Neutrophil (primary cell): Measurements from ENCODE around the gene CCDC171.

Experiments
- H3K27ac ChIP-seq: fragments of 200-600 bp; sonication (generic); 2 replicates; pipeline ENCODE4 v1.5.1; 2016; ENCODE audit warnings: mild to moderate bottlenecking, moderate library complexity
- H3K27me3 ChIP-seq: fragments of 200-600 bp; sonication (generic); 2 replicates; pipeline ENCODE4 v1.6.0; 2016; ENCODE audit warnings: mild to moderate bottlenecking
- H3K36me3 ChIP-seq: fragments of 200-600 bp; sonication (generic); 2 replicates; pipeline ENCODE4 v1.5.1; 2017
- H3K4me1 ChIP-seq, 2 experiments: fragments of 200-600 bp in 1 of 2; sonication (generic) in 1 of 2; 1 replicate in 1 of 2; 2 replicates in 1 of 2; pipeline versions ENCODE4 v1.5.1 to v1.6.1; 2013 to 2016; ENCODE audit warnings: low read depth in 1 of 2, low read length in 1 of 2, mild to moderate bottlenecking in 1 of 2, moderate library complexity in 1 of 2; ENCODE audit not compliant: control insufficient read depth in 1 of 2, insufficient read depth in 1 of 2
- H3K4me3 ChIP-seq, 2 experiments: fragments of 200-600 bp in 1 of 2; sonication (generic) in 1 of 2; 1 replicate in 1 of 2; 2 replicates in 1 of 2; pipeline ENCODE4 v1.5.1; 2013 to 2016; ENCODE audit warnings: low read depth in 1 of 2, low read length in 1 of 2, mild to moderate bottlenecking in 1 of 2, moderate library complexity in 1 of 2
- H3K9me3 ChIP-seq: fragments of 200-600 bp; sonication (generic); 2 replicates; pipeline ENCODE4 v1.5.1; 2016
- CTCF ChIP-seq: fragments of 200-600 bp; sonication (generic); IDR thresholded peaks from 2 replicates; pipeline ENCODE4 v1.5.1; 2016; ENCODE audit warnings: antibody characterized with exemption

CCDC171 gene

GRCh38 chr9:15635752-15636151 is 82.9 kb downstream of the CCDC171 start:
- no peak for TF ChIP-seq CTCF
- no peaks in the 10 kb centered on the region for H3K4me1 ChIP-seq

GRCh38 chr9:15640121-15640520 is 87.3 kb downstream of the CCDC171 start:
- no peaks in the 10 kb centered on the region for H3K36me3 ChIP-seq
- H3K4me1 ChIP-seq: no peaks in the 10 kb centered on the region
- no peaks in the 10 kb centered on the region for H3K9me3 ChIP-seq
- H3K27me3 ChIP-seq: no peaks in the 10 kb centered on the region
- H3K27ac ChIP-seq: no peak overlapping the region
- H3K4me3 ChIP-seq: no peak overlapping the region
- no peak for TF ChIP-seq CTCF

More at GRCh38 chr9:15635752-15636151, 82.9 kb downstream of the CCDC171 start:
- Histone ChIP-seq H3K36me3 (no peaks in the 10 kb centered on the region), H3K27ac (no peak overlapping the region), H3K9me3 (no peaks in the 10 kb centered on the region), H3K27me3 (no peaks in the 10 kb centered on the region), H3K4me3 (no peak overlapping the region)

- Histone ChIP-seq H3K27me3 (no peaks in the 10 kb centered on the region), H3K27ac (no peak overlapping the region), H3K4me1 (no peaks in the 10 kb centered on the region), H3K4me3 (no peak overlapping the region), H3K36me3 (no peaks in the 10 kb centered on the region), H3K9me3 (no peaks in the 10 kb centered on the region)
- TF ChIP-seq CTCF: no peak
Observed at GRCh38 chr9:15641291-15641690, 88.4 kb downstream of the CCDC171 start.

- no peaks in the 10 kb centered on the region for H3K36me3 ChIP-seq
- H3K4me1 ChIP-seq: no peaks in the 10 kb centered on the region
- no peak for TF ChIP-seq CTCF
- H3K27me3 ChIP-seq: no peaks in the 10 kb centered on the region
- no peak overlapping the region for H3K4me3 ChIP-seq
- H3K9me3 ChIP-seq: no peaks in the 10 kb centered on the region
- H3K27ac ChIP-seq: no peak overlapping the region
Observed at GRCh38 chr9:15642369-15642962, 89.6 kb downstream of the CCDC171 start.

- no peaks in the 10 kb centered on the region for H3K4me1 ChIP-seq
- no peaks in the 10 kb centered on the region for H3K9me3 ChIP-seq
- TF ChIP-seq CTCF: no peak
Observed at GRCh38 chr9:15670246-15670645, 117.4 kb downstream of the CCDC171 start.

GRCh38 chr9:15670894-15671293 is 118.1 kb downstream of the CCDC171 start:
- Histone ChIP-seq H3K4me1 (no peaks in the 10 kb centered on the region), H3K4me3 (no peak overlapping the region), H3K27ac (no peak overlapping the region), H3K9me3 (no peaks in the 10 kb centered on the region), H3K36me3 (no peaks in the 10 kb centered on the region), H3K27me3 (no peaks in the 10 kb centered on the region)
- TF ChIP-seq CTCF: no peak

More at GRCh38 chr9:15670246-15670645, 117.4 kb downstream of the CCDC171 start:
- Histone ChIP-seq H3K36me3 (no peaks in the 10 kb centered on the region), H3K4me3 (no peak overlapping the region), H3K27ac (no peak overlapping the region), H3K27me3 (no peaks in the 10 kb centered on the region)
